Lower leg skin (tissue), 3 donors: ENCODE data around the gene ATG7.

ENCODE experiments used
- CTCF ChIP-seq, 3 donors: fragments of 450-650 bp; IDR thresholded peaks; one replicate each; pipeline ENCODE4 v1.5.1; 2016; ENCODE audit warnings: antibody characterized with exemption in 3 of 3, mild to moderate bottlenecking in 3 of 3, moderate library complexity in 2 of 3
- POLR2A ChIP-seq, 2 donors: fragments of 450-650 bp; IDR thresholded peaks; one replicate each; pipeline ENCODE4 v1.6.1; 2016 to 2017; ENCODE audit warnings: antibody characterized with exemption in 2 of 2, mild to moderate bottlenecking in 1 of 2, moderate library complexity in 1 of 2

- TF ChIP-seq CTCF (IDR thresholded peaks at IDR 0.05) (no peak), POLR2A (IDR thresholded peaks at IDR 0.05) (no peak)
These were observed 271.8 kb downstream of the ATG7 start for GRCh38 chr3:11543948-11544387.
